Caki2 (cell line): ENCODE results near the gene TMEM156. TPM values are rescaled to one million over a fixed set of nuclear protein-coding genes. Genes with fewer than 3 reads are reported as not detected.
"Not testable (repeated sequence)": the region's sequence is repeated elsewhere in the genome, so short reads cannot be mapped to it uniquely, and the experiment has no call there.

Experiments used
- DNase-seq: peaks from one replicate; pipeline ENCODE4 v3.0.0-alpha.2; 2015; ENCODE audit warnings: low read depth
- in situ Hi-C: cut with HindIII; loops from 2 replicates; pipeline ENCODE4 v1.10.0; 2016; ENCODE audit warnings: low sequenced_read_pairs, low pct_unique_long_range_greater_than_20kb, mixed read lengths
- total RNA-seq: library from RNA; depleted of rRNA; stranded (reverse); fragments of >200 nt; shearing (Covaris generic); gene quantifications from 2 replicates; pipeline ENCODE4 v1.2.3, GENCODE V29; 2014; ENCODE audit warnings: low replicate concordance

Gene TMEM156
- total RNA-seq, 1 experiment from 2014 or later, result 40.0 TPM

- in situ Hi-C loops, result no loop called here
- DNase-seq, result no peak
Measured at GRCh38 chr4:38946919-38947318, 85.3 kb downstream of the TMEM156 start.

- DNase-seq, result no peak
- in situ Hi-C loops, result no loop called here
Measured at GRCh38 chr4:38944440-38944839, 87.8 kb downstream of the TMEM156 start.

- in situ Hi-C loops, result no loop called here
- no peak for DNase-seq
Measured at GRCh38 chr4:38943343-38943742, 88.9 kb downstream of the TMEM156 start.

- in situ Hi-C loops, DNase-seq: not testable (repeated sequence)
Measured at GRCh38 chr4:38941906-38942305, 90.3 kb downstream of the TMEM156 start.

GRCh38 chr4:38940476-38940875 lies 91.7 kb downstream of the TMEM156 start:
- no peak for DNase-seq
- in situ Hi-C loops, result no loop called here

- in situ Hi-C loops, result no loop called here
- no peak for DNase-seq
Measured at GRCh38 chr4:38939165-38939564, 93.0 kb downstream of the TMEM156 start.

GRCh38 chr4:38935391-38936073 lies 96.7 kb downstream of the TMEM156 start:
- in situ Hi-C loops, result no loop called here
- DNase-seq, result no peak

- no peak for DNase-seq
- in situ Hi-C loops, result no loop called here
Measured at GRCh38 chr4:38931125-38931524, 101.1 kb downstream of the TMEM156 start.

GRCh38 chr4:38930707-38931106 lies 101.5 kb downstream of the TMEM156 start:
- in situ Hi-C loops, result no loop called here
- no peak for DNase-seq

- in situ Hi-C loops, result no loop called here
- peak; percentile 26 for DNase-seq
Measured at GRCh38 chr4:38930204-38930603, 102.0 kb downstream of the TMEM156 start.

GRCh38 chr4:38928974-38929373 lies 103.2 kb downstream of the TMEM156 start:
- in situ Hi-C loops, result no loop called here
- DNase-seq, result no peak

- no peak for DNase-seq
- in situ Hi-C loops, result no loop called here
Measured at GRCh38 chr4:38928568-38928967, 103.6 kb downstream of the TMEM156 start.

- DNase-seq, result no peak
- in situ Hi-C loops, result no loop called here
Measured at GRCh38 chr4:38926896-38927295, 105.3 kb downstream of the TMEM156 start.

GRCh38 chr4:38925492-38926413 lies 106.5 kb downstream of the TMEM156 start:
- in situ Hi-C loops, result no loop called here
- DNase-seq, result no peak

- no peak for DNase-seq
- in situ Hi-C loops, result no loop called here
Measured at GRCh38 chr4:38924353-38924752, 107.9 kb downstream of the TMEM156 start.

- DNase-seq, result peak; percentile 30
- in situ Hi-C loops, result no loop called here
Measured at GRCh38 chr4:38923746-38924145, 108.5 kb downstream of the TMEM156 start.

GRCh38 chr4:38921151-38921550 lies 111.1 kb downstream of the TMEM156 start:
- no peak for DNase-seq
- in situ Hi-C loops, result no loop called here

GRCh38 chr4:38920677-38921076 lies 111.5 kb downstream of the TMEM156 start:
- DNase-seq, result no peak
- in situ Hi-C loops, result no loop called here

- in situ Hi-C loops, result no loop called here
- no peak for DNase-seq
Measured at GRCh38 chr4:38920186-38920585, 112.0 kb downstream of the TMEM156 start.
